HG03045 (cell line): ENCODE data around the gene TTC14.

ENCODE experiments used
- ATAC-seq: cut with Tn5 transposase; IDR thresholded peaks from one replicate; pipeline ENCODE4 v1.9.1; 2021; ENCODE audit warnings: mild to moderate bottlenecking, moderate library complexity; ENCODE audit not compliant: unreplicated experiment

Gene TTC14

DNA sequence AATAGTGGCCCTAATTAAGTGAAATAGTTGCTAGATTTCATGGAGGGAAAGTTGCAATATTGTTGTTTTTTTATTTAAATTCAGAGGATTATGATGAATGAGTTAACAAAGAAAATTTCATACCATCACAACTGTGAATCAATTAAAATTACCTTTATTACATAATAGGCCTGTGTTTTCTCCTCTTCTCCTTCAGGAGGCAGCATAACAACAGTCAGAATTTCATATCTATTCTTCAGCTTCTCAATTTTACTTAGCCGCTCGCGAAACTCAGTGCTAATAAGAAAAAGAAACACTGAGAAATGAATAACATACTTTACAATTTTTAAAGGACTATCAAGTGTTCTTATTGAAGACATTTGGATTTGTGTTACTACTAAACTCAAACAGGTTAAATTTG is 29.4 kb downstream of the TTC14 start:
- ATAC-seq, result no peak

DNA sequence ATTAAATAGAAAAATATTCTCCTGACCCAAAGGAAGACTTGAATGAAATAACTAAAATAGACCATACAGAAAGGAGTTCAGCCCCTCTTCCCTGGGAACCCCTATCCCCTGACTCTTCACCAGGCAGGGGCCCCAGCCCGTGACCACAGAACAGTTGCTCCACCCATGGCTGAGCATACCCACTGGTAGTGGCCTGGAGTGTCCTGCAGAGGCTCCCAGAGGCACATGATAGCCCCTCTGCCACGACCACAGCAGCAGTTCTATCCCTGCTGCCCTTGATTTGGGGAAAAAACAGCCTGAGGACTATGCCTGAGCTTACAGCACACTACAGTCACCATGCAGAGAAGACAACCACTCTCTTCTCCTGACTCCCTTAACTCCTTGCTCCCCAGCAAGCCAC is 31.8 kb downstream of the TTC14 start:
- ATAC-seq, result no peak

DNA sequence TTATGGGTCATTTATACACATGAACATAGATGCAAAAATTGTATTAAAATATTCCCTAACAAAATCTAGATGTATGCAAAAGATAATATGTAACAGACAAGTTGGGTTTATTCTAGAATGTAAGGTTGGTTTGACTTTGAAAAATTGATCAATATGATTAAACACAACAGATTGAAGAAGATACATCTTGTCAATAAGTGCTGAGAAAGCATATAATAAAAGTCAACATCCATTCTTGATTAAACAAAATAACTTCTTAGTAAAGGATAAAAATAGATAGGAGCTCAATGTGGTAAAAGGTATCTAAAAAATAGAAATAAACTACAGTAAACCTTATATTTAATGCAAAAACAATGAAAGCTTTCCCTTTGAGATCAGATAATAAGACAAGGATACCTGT is 39.0 kb downstream of the TTC14 start:
- no peak for ATAC-seq

DNA sequence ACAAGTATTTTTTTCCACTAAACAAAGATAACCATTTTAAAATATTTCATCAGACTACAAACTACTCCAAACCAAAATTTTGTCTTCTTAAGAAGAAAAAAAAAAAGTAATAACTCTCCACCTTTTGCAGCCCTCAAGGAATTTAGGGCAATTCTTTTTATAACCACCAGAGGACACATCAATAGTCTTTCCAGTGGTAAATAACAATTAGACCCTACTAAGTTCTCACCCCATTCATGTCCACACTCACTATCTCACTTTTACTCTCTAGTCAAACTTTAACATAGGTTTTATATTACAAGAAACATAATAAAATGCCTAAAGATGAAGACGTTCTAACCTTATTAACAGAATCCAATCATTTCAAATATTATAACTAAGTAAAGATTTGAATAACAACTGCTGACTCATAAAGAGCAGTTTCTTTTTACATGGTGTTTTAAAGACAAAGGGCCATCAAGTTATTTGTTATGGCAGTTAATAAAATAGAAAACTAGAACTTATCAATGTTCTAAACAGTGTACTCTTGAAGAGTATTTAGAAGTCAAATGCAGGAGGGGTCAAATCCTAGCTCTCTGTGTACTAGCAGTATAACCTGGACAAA is 44.3 kb downstream of the TTC14 start:
- no peak for ATAC-seq

DNA sequence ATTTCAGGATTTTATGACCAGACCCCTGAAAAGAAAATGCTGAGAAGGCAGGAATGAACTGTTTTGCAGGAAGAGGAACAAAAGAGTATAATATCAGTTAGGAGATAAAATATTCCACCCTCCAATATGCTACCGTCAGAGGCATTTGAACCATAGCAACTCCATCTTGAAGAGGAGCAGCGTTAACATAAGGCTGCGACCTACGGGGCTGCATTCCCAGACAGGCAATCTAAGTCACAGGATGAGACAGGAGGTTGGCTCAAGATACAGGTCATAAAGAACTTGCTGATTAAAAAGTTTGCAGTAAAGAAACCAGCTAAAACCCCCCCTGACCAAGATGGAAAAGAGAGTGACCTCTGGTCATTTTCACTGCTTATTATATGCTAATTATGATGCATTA is 54.4 kb downstream of the TTC14 start:
- no peak for ATAC-seq

- ATAC-seq, result no peak
Measured at GRCh38 chr3:180657094-180657493, 55.1 kb downstream of the TTC14 start.
